Activated CD4-positive, alpha-beta T cell treated with anti-CD3 and anti-CD28 coated beads, Interleukin-10, Interleukin-2, amounts not matched to agents 100 ng/mL and 50 ng/mL, durations not matched to agents 16 hours and 8 hours (primary cell): ENCODE data around the gene SGMS1.
A peak's percentile ranks its signal among the peaks of the same experiment; 100 is the strongest.
"Not testable (repeated sequence)": the region's sequence is repeated elsewhere in the genome, so short reads cannot be mapped to it uniquely, and the experiment has no call there.

Experiments
- DNase-seq: peaks from one replicate; pipeline ENCODE4 v3.0.0-alpha.2; 2020

The SGMS1 gene

DNA sequence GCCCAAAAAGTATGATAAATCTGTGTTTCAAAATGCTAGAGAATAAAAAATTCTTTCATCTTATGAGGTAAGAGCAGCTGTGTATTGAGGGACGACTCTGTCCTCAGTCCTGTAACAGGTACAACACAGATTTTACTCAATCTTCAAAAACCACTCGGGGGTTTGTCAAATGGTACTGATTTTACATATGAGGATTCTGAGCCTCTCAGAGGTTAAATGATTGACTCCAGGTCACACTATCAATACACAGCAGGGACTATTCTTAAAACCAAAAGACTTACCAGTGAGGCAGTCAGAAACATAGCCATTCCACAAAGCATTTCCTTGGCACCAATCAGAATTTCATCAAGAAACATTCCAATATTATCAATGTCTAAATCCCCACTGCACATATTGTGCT is 95.5 kb downstream of the SGMS1 start:
- no peak for DNase-seq

DNA sequence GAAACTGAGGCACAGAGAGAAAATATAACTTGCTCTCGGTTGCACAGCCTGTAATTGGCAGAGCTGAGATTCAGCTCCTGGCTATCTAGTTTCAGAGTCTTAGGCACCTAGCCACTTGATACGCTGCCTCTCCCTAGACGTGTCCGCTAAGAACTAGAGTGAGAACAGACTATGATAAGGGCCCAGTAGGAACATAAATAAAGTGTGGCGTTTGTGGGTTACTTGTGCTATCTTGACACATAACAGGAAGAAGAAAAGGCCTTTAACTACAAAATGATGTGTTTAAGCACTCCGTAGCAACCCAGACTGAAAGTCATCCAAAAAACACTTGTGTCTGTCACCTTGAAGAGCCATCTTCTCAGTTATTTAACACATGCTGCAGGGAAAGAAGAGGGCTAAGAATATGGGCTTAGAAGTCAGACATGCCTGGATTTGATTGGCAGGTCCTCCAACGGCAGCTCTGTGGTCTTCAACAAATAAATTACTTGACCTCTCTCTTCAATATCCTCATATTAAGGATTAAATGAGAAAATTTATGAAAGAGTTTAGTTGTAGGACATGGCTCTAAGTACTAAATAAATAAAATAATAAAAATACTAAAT is 96.2 kb downstream of the SGMS1 start:
- DNase-seq, result peak; percentile 73

DNA sequence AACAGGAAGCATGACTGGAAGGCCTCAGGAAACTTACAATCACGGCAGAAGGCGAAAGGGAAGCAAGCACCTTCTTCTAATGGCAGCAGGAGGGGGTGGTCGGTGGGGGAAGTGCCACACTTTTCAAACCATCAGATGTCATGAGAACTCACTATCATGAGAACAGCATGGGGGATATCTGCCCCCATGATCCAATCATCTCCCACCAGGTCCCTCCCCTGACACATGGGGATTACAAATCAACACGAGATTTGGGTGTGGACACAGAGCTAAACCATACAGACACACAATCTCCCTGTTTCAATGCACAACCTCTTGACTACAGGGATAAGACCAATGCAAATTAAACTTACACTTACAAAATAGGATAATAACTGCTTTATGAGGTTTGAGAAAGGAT is 97.6 kb downstream of the SGMS1 start:
- DNase-seq, result no peak

DNA sequence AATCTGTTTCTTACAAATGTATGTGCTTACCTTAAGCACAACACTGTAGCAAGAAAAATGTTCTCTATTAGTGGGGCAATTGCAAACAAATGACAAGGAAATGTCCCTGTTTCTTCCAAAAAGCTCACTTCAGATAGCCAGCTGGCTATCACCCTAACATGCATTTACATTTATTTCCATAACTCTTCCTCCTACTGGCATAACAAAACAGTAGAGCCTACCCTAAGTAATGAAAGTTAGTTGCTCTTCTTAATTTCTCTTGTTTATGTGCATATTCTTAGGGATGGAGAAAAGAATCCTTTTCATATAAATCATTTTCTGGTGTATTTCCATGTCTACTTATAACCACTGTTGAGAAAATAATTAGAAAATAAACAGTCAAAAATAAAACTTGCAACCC is 100.4 kb downstream of the SGMS1 start:
- DNase-seq, result no peak

DNA sequence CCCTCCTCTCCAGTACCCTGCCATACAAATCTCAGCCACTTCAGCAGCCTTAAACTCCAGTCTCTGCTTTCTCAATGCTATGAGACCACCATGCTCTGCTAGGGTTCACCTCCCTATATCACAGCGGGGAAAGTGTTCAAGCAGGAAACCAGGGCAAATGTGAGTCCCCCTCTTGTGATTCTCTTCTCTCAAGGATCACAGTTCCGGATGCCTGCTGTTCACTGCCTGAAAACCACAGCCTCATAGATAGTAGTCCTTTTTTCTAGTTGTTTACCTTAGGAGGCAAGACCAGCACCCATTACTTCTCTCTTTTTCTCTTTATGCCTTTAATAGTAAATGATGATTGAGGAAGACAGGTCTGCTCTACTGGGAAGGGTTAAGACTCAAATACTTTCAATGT is 100.8 kb downstream of the SGMS1 start:
- DNase-seq, result no peak

DNA sequence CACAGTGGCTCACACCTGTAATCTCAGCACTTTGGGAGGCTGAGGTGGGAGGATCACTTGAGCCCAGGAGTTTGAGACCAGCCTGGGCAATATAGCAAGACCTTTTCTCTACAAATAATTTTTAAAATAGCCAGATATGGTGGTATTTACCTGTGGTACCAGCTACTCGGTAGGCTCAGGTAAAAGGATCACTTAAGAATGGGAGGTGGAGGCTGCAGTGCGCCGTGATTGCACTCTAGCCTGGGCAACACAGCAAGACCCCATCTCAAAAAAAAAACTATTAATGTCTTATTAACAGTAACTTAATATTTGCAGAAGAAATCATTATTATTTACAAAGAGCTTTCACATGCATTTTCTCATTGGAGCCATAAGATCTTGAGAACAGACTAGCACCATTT is 103.6 kb downstream of the SGMS1 start:
- DNase-seq, result no peak

DNA sequence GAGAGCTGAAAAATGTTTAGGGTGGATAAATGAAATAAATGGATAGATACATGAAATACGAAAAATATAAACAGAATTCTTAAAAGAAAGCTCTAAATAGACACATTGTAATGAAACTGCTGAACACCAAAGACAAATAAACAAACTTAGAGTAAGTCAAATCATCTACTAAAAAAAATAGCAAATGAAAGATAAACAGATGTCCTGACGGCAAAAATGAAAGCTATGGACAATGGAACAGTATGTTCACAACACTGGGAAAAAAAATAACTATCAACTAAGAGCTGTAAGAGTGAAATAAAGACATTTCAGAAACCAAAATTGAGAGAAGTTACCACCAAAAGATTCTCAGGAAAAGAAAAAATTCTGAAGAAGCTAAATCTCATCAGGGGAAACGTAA is 106.1 kb downstream of the SGMS1 start:
- DNase-seq, result no peak

DNA sequence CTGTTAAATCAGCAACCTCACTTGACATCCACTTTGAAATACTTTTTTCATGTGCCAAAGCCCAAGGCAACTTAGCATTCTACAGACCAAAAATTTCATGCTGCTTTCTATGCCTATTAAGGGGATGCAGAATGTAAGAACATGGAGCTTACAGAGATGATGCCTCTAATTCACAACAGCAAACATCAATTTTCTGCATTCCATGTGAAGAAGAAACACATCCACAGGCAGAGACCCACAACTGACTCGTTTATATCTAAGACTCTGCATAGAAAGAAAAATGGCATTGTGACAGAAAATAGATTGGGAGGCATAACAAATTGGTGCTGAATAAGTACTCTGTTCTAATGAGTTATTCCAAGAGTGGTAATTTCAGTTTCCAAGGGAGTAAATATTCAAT is 107.6 kb downstream of the SGMS1 start:
- DNase-seq, result no peak

DNA sequence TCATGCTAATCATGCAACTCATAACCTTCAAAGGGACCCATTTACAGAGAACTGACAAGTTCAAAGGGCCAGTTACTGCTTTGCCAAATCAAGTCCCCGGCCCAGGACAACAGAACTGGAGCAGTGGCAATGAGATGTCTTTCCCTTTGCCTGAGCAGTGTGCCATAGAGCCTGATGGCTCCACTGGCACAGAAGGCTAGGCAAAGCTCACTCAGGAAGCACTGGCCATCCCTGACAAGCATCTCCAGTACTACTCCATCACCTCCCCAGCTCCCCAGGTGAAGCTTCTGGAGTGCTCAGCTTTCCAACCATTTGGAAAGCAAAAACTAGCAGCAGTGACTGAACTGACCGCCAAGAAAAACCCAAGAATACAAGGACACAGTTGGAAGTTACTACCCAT is 108.3 kb downstream of the SGMS1 start:
- DNase-seq, result no peak

DNA sequence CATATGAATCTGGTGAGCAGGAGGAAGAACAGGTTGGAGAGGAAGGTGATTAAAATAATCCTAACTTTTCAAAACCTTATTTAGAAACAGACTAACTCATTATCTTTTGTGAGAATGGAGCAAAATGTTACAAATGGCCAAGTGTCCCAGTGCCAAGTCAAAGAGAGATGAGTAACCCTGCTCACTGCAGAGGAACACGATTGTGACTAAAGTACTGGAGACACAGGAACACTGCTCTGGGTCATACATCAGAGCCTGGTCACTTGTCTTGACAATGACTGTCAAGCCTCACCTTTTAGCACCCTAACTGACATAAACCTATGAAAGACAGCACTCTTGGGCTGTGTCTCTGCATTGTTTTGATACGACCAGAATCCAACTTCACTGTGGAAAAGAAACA is 108.8 kb downstream of the SGMS1 start:
- DNase-seq, result no peak

DNA sequence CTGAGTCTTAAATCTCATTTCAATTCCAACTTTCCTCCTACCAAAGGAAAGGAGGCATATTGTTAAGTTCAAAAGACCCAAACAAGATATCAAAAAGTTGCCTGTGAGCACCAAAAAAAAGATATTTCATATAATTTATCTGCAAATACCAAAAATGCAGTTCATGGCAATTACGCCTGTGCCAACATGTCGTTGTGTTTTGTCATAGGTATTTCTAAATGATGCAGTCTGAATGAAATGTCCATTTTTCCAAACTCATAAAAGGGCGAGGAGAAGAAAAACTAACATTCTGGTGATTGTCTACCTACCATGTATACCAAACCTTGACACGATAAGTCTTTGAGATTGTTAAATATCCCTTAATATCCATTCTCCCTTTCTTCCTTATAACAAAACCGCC is 109.8 kb downstream of the SGMS1 start:
- no peak for DNase-seq

DNA sequence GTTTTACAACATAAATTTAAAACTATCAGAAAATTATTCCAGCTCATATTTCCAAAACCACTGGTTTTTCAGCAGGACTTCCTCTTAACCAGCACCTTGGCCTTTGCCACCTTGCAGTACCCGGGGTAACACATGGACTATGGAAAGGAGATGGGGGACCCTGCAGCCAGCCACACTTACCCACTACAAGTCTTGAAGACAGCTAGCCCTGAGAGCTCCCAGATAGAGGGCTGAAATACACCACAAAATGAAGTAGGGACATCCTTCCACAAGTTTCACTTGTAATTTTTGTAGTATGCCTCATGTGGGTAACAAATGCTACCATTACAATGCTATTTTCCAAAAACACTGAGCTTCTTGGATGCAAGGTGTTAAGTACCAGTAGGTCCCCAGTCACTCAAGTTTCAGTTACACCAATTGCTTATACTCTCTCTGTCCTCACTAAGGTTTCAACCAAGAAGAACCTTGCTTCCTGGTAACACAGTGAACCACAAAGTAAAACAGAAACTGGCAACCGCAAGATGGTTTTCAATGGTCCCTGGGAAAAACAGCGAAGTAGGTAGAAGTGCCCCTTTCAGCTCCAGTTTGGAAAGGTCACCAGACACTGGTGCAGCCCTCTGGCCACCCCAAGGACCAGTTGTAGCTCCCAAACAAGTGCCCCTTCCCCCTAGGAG is 110.9 kb downstream of the SGMS1 start:
- DNase-seq, result peak; percentile 88

DNA sequence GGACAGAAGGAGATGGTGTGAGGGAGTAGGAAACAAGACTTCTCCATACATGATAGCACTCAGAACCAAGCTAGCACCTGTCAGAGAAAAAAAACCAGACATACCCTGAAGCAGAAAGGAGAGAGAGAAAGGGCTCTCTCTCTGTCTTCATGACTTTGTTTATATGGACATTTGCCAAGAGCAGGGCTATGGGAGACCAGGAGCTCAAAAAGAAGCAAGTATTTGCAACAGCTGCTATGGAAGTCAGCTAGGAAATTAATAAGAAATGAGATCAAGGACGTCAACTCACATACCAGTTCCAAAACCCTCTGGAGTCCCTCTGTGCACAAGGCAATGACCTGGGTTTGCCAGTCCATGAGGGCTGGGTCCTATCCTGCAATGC is 111.6 kb downstream of the SGMS1 start:
- DNase-seq, result no peak

DNA sequence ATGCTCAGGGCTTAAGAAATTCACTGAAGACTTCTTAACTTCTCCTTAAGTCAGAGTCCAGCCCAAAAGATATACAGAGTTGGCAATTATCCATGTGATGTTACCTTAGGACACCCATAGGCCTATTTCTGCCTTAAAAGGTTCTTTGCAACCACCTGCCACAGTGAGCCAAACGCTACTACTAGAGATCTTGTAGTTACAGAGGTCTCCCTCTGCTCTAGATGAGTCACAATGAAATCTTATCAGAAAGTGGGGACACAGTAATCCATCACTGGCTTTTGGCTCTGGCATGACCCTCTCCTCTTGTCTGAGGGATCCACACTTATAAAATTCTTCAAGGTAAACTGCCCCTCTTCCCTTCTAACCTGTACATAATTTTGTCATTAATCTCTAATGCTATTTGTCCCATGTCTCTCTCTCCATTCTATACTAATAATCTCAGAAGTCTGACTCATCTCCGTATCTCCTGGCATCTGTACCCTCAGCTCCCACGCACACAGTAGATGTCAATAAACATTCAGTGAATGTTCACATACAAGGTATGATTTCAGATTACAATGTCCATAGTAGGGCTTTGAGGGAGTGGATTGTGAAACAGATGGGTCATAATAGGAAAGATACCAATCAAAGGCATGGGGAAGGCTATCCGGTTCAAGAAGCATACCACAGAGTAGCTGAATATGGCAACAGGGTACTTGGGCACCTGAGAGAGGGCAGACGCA is 112.1 kb downstream of the SGMS1 start:
- DNase-seq, result peak; percentile 91

DNA sequence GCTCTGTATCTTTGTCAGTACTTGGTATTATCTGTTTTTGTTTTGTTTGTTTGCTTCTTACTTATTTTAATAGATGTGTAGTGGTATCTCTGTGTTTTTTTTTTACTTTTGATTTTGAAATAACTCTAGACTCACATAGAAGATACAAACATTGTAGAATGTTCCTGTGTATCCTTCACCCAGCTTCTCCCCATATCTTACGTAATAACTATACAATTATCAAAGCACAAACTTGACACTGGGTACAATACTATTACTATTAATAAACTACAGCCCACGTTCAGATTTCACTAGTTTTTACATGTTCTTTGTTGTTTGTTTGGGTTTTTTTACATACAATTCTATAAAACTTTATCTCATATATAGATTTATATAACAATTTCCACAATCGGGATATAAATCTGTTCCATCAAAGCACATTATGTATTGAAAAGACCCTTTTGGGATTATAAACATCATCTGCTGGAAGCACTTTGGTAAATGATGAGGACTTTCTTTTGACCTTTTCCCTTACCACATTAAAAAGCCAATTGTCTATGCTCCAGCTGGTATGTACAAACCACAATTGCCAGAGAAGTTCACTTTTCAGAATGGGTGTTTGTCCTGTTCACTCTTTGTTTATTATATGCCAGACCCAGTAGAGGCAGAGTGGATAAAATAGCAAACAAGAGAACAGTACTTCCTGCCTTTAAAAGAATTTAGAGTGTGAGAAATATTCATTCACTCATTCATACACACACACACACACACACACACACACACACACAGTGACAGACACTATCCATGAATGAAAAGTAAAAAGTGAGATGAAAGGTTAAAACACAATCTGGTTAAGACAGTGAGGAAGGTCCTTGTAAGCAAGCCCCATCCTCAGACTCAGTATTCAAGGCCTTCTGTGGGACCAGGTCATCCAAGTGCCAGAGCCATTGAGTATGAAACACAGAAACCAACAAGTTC is 113.0 kb downstream of the SGMS1 start:
- peak; percentile 16 for DNase-seq

DNA sequence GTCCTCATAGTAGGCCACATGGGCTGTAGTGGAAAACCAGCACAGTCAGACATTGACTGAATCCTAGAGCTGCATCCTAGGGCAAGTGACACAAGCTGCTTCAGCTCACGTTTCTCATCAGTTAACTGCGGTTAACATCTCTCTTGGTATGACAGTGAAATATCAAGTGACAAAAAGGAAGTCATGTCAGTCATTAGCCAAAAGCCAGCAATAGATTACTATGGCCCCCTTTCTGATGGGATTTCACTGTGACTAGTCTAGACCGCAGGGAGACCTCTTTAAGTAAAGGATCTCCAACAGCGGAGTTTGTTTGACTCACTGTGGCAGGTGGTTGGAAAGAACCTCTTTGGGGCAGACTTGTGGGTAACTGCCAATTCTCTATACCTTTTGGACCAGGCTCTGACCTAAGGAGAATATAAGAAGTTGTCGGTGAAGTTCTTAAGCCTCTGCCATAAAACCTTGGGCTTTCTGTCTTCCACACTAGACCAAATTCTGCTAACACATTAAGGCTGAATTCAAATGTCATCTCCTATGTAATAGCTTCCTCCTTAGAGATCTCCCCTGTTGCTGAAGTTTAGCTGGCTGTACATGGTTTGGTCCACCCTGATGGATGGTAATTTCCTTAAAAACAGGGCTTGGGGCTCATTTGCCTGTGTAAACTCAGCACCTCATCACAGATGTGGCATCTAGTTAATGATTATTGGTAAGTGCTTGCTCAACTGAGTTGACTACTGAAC is 115.3 kb downstream of the SGMS1 start:
- DNase-seq, result peak; percentile 97

DNA sequence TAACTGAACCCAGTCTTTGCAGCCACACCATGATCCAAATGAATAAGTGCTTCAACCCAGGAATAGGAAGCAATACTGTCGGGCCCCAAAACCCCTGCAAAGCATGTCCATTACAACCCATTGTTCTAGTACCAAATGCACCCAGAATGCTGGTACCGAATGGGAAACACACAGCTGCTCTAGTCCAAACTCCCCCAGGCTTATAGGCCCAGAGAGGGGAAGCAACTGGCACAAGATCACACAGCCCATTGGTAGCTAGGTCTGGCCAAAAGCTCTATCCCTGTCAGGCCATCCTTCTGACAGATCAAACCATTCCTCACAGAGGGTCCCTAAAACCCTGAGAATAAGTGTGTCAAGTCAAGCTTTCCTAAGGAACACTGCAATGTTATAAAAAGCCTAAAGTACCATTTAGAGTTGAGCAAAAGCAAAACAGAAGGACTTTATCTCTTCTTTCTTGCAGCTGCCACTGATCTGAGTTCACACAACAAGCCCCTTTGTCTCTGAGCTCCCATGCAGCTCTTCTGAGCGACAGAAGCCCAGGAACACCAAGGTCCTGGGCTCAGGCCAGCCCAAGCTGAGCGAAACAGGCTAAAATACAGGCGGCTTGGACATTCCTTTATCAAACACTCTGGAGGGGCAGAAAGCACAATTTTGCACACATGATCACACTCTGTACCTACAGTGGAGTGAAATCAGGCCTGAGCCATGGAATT is 116.7 kb downstream of the SGMS1 start:
- no peak for DNase-seq

DNA sequence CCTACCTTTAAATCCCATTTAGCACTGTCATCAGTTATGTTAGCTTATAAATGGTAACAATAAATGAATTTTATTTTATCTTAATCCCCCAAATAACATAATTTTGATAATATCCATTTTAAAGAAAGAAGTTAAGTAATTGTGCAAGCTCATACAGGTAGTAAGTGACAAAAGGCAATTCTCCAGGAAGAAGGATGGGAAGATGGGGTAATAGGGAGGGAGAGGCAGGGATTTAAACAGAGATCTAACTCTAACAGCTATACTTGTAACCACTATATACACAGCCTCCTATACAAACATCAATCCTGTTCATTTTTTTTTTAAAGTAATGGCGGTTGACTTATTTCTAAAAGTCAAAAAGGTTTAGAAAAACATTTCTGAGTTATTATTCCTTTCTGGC is 119.4 kb downstream of the SGMS1 start:
- DNase-seq, result no peak

DNA sequence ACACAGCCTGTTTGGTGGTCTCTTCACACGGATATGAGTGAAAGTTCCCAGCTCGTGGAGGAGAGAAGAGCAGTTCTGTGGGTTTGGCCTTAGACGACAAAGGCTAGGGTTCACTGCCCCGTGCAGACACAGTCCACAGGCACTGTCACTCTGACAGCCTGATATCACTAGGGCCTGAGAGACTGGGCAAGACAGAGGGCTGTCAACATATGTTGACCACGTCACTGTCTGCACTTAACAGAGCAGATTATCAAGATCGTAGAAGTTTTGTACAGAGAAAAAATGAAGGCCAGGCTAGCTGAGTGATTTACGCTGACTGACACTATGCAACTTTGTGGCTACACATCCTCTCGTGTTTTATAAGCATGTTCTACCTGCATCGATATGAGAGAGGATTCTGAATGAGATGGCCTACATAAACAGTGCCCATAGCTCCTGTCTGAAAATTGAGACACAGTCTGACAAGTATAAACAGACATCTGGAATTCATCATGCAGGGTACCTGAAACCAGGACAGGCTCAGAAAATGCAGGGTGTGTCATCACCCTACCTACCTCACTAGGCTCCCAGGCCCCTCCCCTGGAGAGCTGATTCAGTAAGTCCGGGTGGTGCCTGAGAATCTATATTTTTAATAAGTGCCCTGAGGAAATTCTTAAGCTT is 120.0 kb downstream of the SGMS1 start:
- DNase-seq, result peak; percentile 29

DNA sequence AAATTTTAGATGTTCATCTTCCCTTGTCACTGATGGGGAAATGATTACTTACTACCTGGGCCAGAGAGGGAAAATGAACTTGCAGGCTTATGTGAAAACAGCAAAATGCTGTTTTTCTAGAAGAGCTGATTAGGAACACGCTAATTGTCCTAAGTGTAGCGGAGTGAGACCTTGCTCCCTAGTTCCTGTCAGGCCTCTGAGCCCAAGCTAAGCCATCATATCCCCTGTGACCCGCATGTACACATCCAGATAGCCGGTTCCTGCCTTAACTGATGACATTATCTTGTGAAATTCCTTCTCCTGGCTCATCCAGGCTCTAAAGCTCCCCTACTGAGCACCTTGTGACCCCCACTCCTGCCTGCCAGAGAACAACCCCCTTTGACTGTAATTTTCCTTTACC is 120.6 kb downstream of the SGMS1 start:
- DNase-seq, result not testable (repeated sequence)

DNA sequence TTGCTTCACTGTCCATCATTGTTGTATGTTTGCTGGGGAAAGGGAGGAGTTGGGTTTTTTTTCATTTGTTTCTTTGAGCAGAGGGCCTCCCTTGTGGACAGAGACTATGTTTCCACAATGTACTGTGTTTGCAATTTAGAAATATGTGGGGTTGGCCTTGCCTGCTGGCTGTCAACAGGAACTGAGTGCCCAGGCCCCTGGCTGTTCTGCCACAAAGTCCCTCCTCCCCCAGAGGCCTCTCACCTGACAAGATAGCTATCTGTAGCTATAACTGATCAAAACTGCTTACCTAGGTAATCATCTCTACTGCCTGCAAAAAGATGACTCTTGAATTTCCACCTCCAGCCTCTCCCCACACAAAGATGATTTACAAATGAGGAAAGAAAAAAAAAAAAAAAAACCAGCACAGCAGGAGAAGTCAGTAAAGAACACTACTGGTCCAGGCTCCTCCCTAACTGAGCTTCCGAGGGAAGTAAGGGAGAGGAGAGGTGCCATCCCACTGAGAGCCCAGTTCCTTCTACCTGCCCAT is 121.8 kb downstream of the SGMS1 start:
- DNase-seq, result peak; percentile 73
